ENCODE measurements around the gene ETS1.

The ETS1 gene

DNA sequence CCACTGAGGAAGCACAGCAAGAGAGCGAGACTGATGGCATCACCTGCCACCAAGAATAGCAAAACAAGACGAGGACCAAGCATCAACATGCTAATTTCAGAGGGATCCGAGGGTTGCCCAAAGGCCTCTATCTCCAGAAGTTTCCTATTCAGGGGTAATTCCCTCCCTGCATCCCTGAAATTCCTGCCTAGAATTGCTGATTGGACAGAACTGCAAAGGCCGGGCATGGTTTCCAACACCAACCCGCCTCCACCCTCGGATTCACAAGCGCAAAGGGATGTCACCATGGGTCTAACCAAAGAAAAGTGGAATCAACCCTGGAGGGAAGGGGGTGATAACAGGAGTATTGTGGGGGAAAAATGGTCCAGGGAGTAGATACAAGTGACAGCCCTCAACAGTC, 28.3 kb upstream of the ETS1 start:
- no peak for TF ChIP-seq ARNT (IDR thresholded peaks at IDR 0.05)
- no peak for TF ChIP-seq SP1 (IDR thresholded peaks at IDR 0.05)
- no peak for TF ChIP-seq BHLHE40 (IDR thresholded peaks at IDR 0.05; ENCODE audit: borderline replicate concordance)
- no peak for TF ChIP-seq FOXA1 (IDR thresholded peaks at IDR 0.05)
- no peak for TF ChIP-seq L3MBTL2 (conservative IDR thresholded peaks at IDR 0.05)
- no peak for TF ChIP-seq FOXM1 (IDR thresholded peaks at IDR 0.05; ENCODE audit: borderline replicate concordance)
- TF ChIP-seq SUZ12 (IDR thresholded peaks at IDR 0.05), result no peak
- TF ChIP-seq, protein P1, sequence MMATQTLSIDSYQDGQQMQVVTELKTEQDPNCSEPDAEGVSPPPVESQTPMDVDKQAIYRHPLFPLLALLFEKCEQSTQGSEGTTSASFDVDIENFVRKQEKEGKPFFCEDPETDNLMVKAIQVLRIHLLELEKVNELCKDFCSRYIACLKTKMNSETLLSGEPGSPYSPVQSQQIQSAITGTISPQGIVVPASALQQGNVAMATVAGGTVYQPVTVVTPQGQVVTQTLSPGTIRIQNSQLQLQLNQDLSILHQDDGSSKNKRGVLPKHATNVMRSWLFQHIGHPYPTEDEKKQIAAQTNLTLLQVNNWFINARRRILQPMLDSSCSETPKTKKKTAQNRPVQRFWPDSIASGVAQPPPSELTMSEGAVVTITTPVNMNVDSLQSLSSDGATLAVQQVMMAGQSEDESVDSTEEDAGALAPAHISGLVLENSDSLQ (IDR thresholded peaks at IDR 0.05), result no peak

GRCh38 chr11:128615076-128615475, 27.7 kb upstream of the ETS1 start:
- TF ChIP-seq LEF1 (IDR thresholded peaks at IDR 0.05; ENCODE audit: borderline replicate concordance) (no peak), ZNF384 (IDR thresholded peaks at IDR 0.05) (no peak), FOXM1 (IDR thresholded peaks at IDR 0.05; ENCODE audit: borderline replicate concordance) (no peak), ARNT (IDR thresholded peaks at IDR 0.05) (no peak), SUZ12 (IDR thresholded peaks at IDR 0.05) (no peak), ELF4 (IDR thresholded peaks at IDR 0.05) (no peak), TARDBP (IDR thresholded peaks at IDR 0.05) (no peak), SP1 (IDR thresholded peaks at IDR 0.05) (no peak), BHLHE40 (IDR thresholded peaks at IDR 0.05; ENCODE audit: borderline replicate concordance) (no peak), HDGF (IDR thresholded peaks at IDR 0.05; ENCODE audit: borderline replicate concordance) (no peak), FOXK2 (IDR thresholded peaks at IDR 0.05) (no peak), CTBP1 (IDR thresholded peaks at IDR 0.05; ENCODE audit: borderline replicate concordance) (no peak), L3MBTL2 (conservative IDR thresholded peaks at IDR 0.05) (no peak)
- TF ChIP-seq, protein P1 (IDR thresholded peaks at IDR 0.05), result no peak
- no peak for DNase-seq (ENCODE audit: extremely low spot score)
- ChIA-PET POLR2A (no interaction called here), CTCF (no interaction called here)

More for the DNA sequence above, 28.3 kb upstream of the ETS1 start:
- ChIA-PET CTCF (no interaction called here), POLR2A (no interaction called here)
- no peak for DNase-seq (ENCODE audit: extremely low spot score)

DNA sequence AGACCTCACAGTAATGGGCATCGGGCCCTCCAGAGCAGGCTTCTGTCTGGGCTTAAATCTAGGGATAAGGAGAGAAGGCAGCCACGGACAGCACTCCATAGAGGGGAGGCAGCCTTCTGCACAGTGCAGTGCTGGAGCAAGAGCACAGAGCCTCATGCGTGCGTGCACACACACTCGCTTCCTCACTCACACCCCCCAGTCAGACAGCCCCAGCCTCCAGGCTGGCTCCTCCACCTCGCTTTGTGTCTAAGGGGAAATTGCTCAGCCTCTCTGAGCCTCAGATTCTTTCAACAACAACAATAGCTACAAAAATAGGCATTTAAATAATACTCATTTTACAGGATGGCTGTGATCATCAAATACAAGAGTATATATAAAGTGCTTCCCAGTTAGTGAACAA, 26.7 kb upstream of the ETS1 start:
- TF ChIP-seq TARDBP (IDR thresholded peaks at IDR 0.05), result no peak
- no peak for TF ChIP-seq ARNT (IDR thresholded peaks at IDR 0.05)
- no peak for TF ChIP-seq LEF1 (IDR thresholded peaks at IDR 0.05; ENCODE audit: borderline replicate concordance)
- DNase-seq (ENCODE audit: extremely low spot score), result no peak
- ChIA-PET CTCF (interaction anchor here (0.5 kb wide), 1 partner anchor 441 kb away, joined by 3 read pairs; no protein-coding TSS in a partner anchor), POLR2A (no interaction called here)

DNA sequence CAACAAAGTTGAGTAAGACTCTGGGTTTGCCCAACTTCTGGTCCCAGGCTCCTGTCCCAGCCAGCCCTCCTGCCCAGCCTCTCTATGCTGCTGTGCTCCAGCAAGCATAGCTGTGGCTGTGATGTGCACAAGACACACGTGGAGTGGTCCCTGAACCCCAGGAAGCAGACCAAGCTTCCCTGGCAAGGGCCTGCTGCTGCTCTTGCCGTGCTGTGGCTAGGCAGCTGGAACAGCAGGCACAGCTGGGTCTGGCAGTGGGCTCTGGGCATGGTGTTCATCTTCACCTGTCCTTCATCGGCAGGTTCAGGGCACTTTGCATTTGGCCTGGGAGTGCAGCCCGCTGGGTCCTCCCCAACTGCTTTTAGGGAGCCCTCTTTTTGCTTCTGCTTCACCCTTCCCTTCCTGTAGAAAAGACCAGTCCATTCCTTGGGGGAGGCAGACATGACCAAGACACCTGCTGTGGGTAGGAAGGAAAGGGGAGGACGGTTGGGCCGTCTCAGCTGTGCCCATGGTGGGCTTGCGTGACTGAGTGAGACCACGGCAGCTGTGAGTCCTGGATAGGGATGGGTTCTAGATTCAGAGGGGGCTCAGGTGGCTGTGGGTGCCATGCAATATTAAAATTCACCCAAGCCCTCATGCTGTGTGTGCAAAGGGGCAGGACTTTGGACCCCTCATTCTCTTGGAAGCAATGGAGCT, 26.1 kb upstream of the ETS1 start:
- DNase-seq (ENCODE audit: extremely low spot score), result no peak
- POLR2A ChIA-PET, result no interaction called here
- TF ChIP-seq BHLHE40 (IDR thresholded peaks at IDR 0.05; ENCODE audit: borderline replicate concordance), result no peak
- no peak for TF ChIP-seq ELF4 (IDR thresholded peaks at IDR 0.05)
- no peak for TF ChIP-seq FOXK2 (IDR thresholded peaks at IDR 0.05)
- no peak for TF ChIP-seq NFRKB (IDR thresholded peaks at IDR 0.05)
- no peak for TF ChIP-seq TARDBP (IDR thresholded peaks at IDR 0.05)
- TF ChIP-seq L3MBTL2 (conservative IDR thresholded peaks at IDR 0.05), result no peak
- TF ChIP-seq HDGF (IDR thresholded peaks at IDR 0.05; ENCODE audit: borderline replicate concordance), result no peak
- TF ChIP-seq FOXM1 (IDR thresholded peaks at IDR 0.05; ENCODE audit: borderline replicate concordance), result no peak
- TF ChIP-seq, protein P1 (IDR thresholded peaks at IDR 0.05), result no peak
- no peak for TF ChIP-seq ZNF384 (IDR thresholded peaks at IDR 0.05)
- TF ChIP-seq ARNT (IDR thresholded peaks at IDR 0.05), result no peak
- TF ChIP-seq SUZ12 (IDR thresholded peaks at IDR 0.05), result no peak
- no peak for TF ChIP-seq FOXA1 (IDR thresholded peaks at IDR 0.05)
- TF ChIP-seq CTBP1 (IDR thresholded peaks at IDR 0.05; ENCODE audit: borderline replicate concordance), result no peak
- no peak for TF ChIP-seq SP1 (IDR thresholded peaks at IDR 0.05)
- TF ChIP-seq LEF1 (IDR thresholded peaks at IDR 0.05; ENCODE audit: borderline replicate concordance), result no peak
- CTCF ChIA-PET, result interaction anchor here (0.5 kb wide), 1 partner anchor 441 kb away, joined by 3 read pairs; no protein-coding TSS in a partner anchor

- ChIA-PET POLR2A (interaction anchor here (0.6 kb wide), 1 partner anchor 361 kb away, joined by 3 read pairs; no protein-coding TSS in a partner anchor), CTCF (interaction anchor here (0.9 kb wide), 1 partner anchor 20 kb away, joined by 4 read pairs; no protein-coding TSS in a partner anchor)
- TF ChIP-seq LEF1 (IDR thresholded peaks at IDR 0.05; ENCODE audit: borderline replicate concordance) (no peak), BHLHE40 (IDR thresholded peaks at IDR 0.05; ENCODE audit: borderline replicate concordance) (no peak), SUZ12 (IDR thresholded peaks at IDR 0.05) (no peak), NFRKB (IDR thresholded peaks at IDR 0.05) (no peak), HDGF (IDR thresholded peaks at IDR 0.05; ENCODE audit: borderline replicate concordance) (no peak), ARNT (IDR thresholded peaks at IDR 0.05) (no peak), FOXM1 (IDR thresholded peaks at IDR 0.05; ENCODE audit: borderline replicate concordance) (no peak), L3MBTL2 (conservative IDR thresholded peaks at IDR 0.05) (no peak), SP1 (IDR thresholded peaks at IDR 0.05) (no peak)
- TF ChIP-seq, protein P1 (IDR thresholded peaks at IDR 0.05), result no peak
- no peak for DNase-seq (ENCODE audit: extremely low spot score)
These were observed 23.6 kb upstream of the ETS1 start for GRCh38 chr11:128610721-128611617.

Data from HEK293T (cell line).